Thyroid gland (tissue), 4 donors: ENCODE results near the gene PREP. TPM values are rescaled to one million over a fixed set of nuclear protein-coding genes. Genes with fewer than 3 reads are reported as not detected.

ENCODE experiments used
- DNase-seq, 2 donors: peaks; one replicate each; pipeline ENCODE4 v3.0.0-alpha.2; 2019
- H3K27ac ChIP-seq, 3 donors: fragments of 200-600 bp; sonication (generic); 1 replicate in 2 of 3; 2 replicates in 1 of 3; pipeline ENCODE4 v1.5.1; 2016 to 2019; ENCODE audit warnings: mild to moderate bottlenecking in 1 of 3, moderate library complexity in 1 of 3
- H3K27me3 ChIP-seq: fragments of 200-600 bp; sonication (generic); one replicate; pipeline ENCODE4 v1.5.1; 2019
- H3K36me3 ChIP-seq, 2 donors: fragments of 200-600 bp; sonication (generic); one replicate each; pipeline ENCODE4 v1.5.1; 2016 to 2019
- H3K4me1 ChIP-seq, 2 donors: fragments of 200-600 bp; sonication (generic); one replicate each; pipeline ENCODE4 v1.5.1; 2017 to 2019
- H3K4me3 ChIP-seq, 3 donors: fragments of 200-600 bp; sonication (generic); replicated peaks in 1 of 3; 1 replicate in 2 of 3; 2 replicates in 1 of 3; pipeline ENCODE4 v1.5.1; 2016; ENCODE audit warnings: mild to moderate bottlenecking in 1 of 3
- H3K9me3 ChIP-seq: fragments of 200-600 bp; sonication (generic); one replicate; pipeline ENCODE4 v1.5.1; 2017
- CTCF ChIP-seq, 6 experiments: fragments of 200-600 bp in 3 of 6; fragments of 450-650 bp in 3 of 6; sonication (generic) in 3 of 6; IDR thresholded peaks; one replicate each; pipeline ENCODE4 v1.5.1; 2016 to 2019; ENCODE audit warnings: antibody characterized with exemption in 6 of 6, mild to moderate bottlenecking in 2 of 6, inconsistent platforms in 1 of 6, moderate library complexity in 1 of 6
- POLR2A ChIP-seq, 2 donors: fragments of 450-650 bp; IDR thresholded peaks; one replicate each; pipeline ENCODE4 v1.6.1; 2017; ENCODE audit warnings: antibody characterized with exemption in 2 of 2, mild to moderate bottlenecking in 2 of 2, moderate library complexity in 1 of 2
- WGBS, 2 donors: methylation state at CpG; one replicate each; pipeline ENCODE4 v1.1.5; 2017; 5-methylcytosine and 5-hydroxymethylcytosine counted together
- intact Hi-C: fragments of 100-400 bp; cut with DNase I; formaldehyde crosslinking; loops from one replicate; pipeline ENCODE4 v1.15.1; 2023
- total RNA-seq, 4 donors: library from RNA; depleted of rRNA; stranded (reverse); fragments of >200 nt; gene quantifications; one replicate each; pipeline ENCODE4 v1.2.3, GENCODE V29; 2016

The PREP gene
- total RNA-seq, 4 donors from 2014 or later: 13.7 to 21.7 (median 16.6) TPM

- no peak for DNase-seq
- TF ChIP-seq CTCF (IDR thresholded peaks at IDR 0.05): no peak
- 94 to 97% methylated on average over 1 of the region's 1 CpG for WGBS, 2 donors
- H3K27me3 ChIP-seq: no peaks in the 10 kb centered on the region
- intact Hi-C loops: no loop called here
- H3K9me3 ChIP-seq: no peaks in the 10 kb centered on the region
- no peak overlapping the region for H3K4me3 ChIP-seq
- H3K36me3 ChIP-seq: peaks cover 7 to 8% of the 10 kb centered on the region in 2 donors
- no peaks in the 10 kb centered on the region for H3K4me1 ChIP-seq
- no peak overlapping the region for H3K27ac ChIP-seq
These were observed 33.7 kb downstream of the PREP start for GRCh38 chr6:105369145-105369544.

- Histone ChIP-seq H3K27me3 (no peaks in the 10 kb centered on the region), H3K36me3 (no peaks in the 10 kb centered on the region), H3K9me3 (no peaks in the 10 kb centered on the region), H3K27ac (no peak overlapping the region), H3K4me1 (no peaks in the 10 kb centered on the region), H3K4me3 (no peak overlapping the region)
- WGBS, 2 donors: 83 to 87% methylated on average over 11 of the region's 11 CpGs
- intact Hi-C loops: no loop called here
- no peak for DNase-seq
- TF ChIP-seq CTCF (IDR thresholded peaks at IDR 0.05) (no peak), POLR2A (IDR thresholded peaks at IDR 0.05) (no peak)
These were observed 38.6 kb downstream of the PREP start for GRCh38 chr6:105364243-105364642.

- Histone ChIP-seq H3K27me3 (no peaks in the 10 kb centered on the region), H3K4me1 (no peaks in the 10 kb centered on the region), H3K4me3 (no peak overlapping the region), H3K27ac (no peak overlapping the region), H3K36me3 (no peaks in the 10 kb centered on the region), H3K9me3 (no peaks in the 10 kb centered on the region)
- TF ChIP-seq CTCF (IDR thresholded peaks at IDR 0.05): peak in 3 of 6 experiments; percentile 22 to 43 (median 27)
- no peak for TF ChIP-seq POLR2A (IDR thresholded peaks at IDR 0.05)
- WGBS, 2 donors: 42 to 53% methylated on average over 1 of the region's 1 CpG
- no peak for DNase-seq
- intact Hi-C loops: no loop called here
These were observed 39.7 kb downstream of the PREP start for GRCh38 chr6:105363100-105363754.

GRCh38 chr6:105359419-105360370 lies 43.2 kb downstream of the PREP start:
- intact Hi-C loops: no loop called here
- Histone ChIP-seq H3K4me1 (no peaks in the 10 kb centered on the region), H3K27me3 (no peaks in the 10 kb centered on the region), H3K27ac (no peak overlapping the region), H3K4me3 (no peak overlapping the region), H3K36me3 (no peaks in the 10 kb centered on the region), H3K9me3 (no peaks in the 10 kb centered on the region)
- peak; percentile 20 to 42 for DNase-seq
- TF ChIP-seq POLR2A (IDR thresholded peaks at IDR 0.05): no peak
- 80 to 84% methylated on average over 10 of the region's 10 CpGs for WGBS, 2 donors

GRCh38 chr6:105357165-105357564 lies 45.7 kb downstream of the PREP start:
- WGBS, 2 donors: 95 to 100% methylated on average over 1 of the region's 1 CpG
- DNase-seq: no peak
- Histone ChIP-seq H3K36me3 (no peaks in the 10 kb centered on the region), H3K9me3 (no peaks in the 10 kb centered on the region), H3K4me3 (no peak overlapping the region), H3K4me1 (no peaks in the 10 kb centered on the region), H3K27ac (no peak overlapping the region), H3K27me3 (no peaks in the 10 kb centered on the region)
- intact Hi-C loops: no loop called here
- no peak for TF ChIP-seq CTCF (IDR thresholded peaks at IDR 0.05)
- no peak for TF ChIP-seq POLR2A (IDR thresholded peaks at IDR 0.05)
